Activated CD8-positive, alpha-beta memory T cell treated with anti-CD3 and anti-CD28 coated beads for 4 hours (primary cell): ENCODE measurements around the gene ASS1.
"Not testable (repeated sequence)": the region's sequence is repeated elsewhere in the genome, so short reads cannot be mapped to it uniquely, and the experiment has no call there.

ENCODE experiments used
- DNase-seq, 2 donors: peaks; one replicate each; pipeline ENCODE4 v3.0.0-alpha.2; 2020; ENCODE audit warnings: low read depth in 2 of 2

The ASS1 gene

GRCh38 chr9:130444565-130445221 is at the start of gene ASS1:
Gene ASS1 (plus strand): TSS chr9:130444961. CDS start chr9:130452229, 7,268 bp downstream.
- peak; percentile 23 to 28 for DNase-seq

DNA sequence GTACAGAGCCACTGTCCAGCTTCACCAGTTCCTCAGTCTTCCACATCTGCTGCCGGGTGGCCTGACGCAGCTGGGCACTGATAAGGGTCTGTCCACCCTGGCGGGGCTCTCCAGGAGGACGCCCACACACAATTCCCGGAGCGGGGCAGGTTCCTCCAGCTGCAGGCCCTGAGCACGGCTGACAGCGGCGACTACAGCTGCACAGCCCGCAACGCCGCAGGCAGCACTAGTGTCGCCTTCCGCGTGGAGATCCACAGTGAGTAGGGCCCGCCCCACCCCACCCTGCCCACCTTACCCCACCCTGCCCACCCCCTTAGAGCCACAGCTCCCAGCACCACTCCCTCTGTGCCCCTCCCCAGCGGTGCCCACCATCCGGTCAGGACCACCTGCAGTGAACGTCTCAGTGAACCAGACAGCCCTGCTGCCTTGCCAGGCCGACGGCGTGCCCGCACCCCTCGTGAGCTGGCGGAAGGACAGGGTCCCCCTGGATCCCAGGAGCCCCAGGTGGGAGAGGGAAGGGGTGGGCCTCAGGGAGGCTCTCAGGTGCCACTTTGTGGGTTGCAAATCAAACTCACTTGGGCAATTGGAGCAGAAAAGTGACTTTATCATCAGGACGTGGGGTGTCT is 48.8 kb upstream of the ASS1 start:
- DNase-seq: no peak

DNA sequence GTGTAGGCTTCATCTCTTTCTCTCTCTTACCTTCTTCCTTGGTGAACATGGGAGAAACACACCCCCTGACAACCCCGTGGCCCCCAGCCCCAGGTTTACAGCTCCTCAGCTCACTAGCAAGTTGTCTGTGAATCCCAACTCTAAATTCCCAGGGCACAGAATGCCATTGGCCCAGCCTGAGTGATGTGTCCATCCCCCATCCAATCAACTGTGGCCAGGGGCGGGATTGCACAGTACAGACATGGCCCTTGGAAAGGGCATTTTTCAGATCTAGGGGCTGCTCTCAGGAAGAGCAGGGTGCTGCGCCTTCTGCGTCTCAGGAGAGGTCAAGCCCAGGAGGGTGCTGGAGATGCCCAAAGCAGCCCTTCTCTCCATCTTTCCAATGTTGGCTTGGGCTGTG is 48.2 kb upstream of the ASS1 start:
- no peak for DNase-seq

DNA sequence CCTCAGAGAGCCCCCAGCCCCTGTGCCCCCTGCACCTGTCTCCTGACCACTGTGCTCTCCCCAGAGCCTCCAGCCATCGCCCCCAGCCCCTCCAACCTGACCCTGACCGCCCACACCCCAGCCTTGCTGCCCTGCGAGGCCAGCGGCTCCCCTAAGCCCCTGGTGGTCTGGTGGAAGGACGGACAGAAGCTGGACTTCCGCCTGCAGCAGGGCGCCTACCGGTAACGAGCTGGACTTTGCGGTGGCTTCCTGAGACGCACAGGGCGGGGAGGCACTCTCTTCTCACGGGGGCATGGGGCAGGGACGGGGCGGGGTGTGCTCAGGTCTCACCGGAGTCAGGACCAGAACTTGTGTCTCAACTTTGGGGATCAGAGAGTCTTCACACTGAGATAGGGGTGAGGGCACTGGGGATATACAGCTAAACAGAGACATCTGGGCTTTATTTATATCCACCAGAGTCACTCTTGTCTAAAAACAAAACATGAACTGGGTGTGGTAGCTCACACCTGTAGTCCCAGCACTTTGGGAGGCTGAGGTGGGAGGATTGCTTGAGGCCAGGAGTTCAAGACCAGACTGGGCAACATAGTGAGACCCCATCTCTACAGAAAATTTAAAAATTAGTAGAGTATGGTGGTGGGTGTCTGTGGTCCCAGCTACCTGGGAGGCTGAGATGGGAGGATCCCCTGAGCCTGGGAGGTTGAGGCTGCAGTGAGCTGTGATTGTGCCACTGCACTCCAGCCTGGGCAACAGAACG is 46.1 kb upstream of the ASS1 start:
- no peak for DNase-seq

DNA sequence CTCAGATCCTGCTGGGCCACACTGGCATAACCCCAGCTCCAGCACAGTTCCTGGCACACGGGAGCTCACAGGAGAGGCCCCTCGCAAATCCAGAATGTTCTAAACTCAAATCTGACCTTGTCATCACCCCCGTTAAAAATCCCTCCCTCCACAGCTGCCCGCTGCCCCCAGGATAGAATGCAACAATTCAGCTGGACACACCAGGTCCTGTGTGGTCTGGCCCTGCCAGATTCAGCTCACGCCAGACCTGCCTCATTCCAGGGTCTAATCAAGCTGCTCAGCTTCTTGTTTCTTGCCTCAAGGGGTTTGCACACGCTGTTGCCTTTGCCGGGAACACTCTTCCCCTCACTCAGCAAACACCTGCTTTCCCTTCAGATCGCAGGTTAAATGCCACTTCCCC is 45.0 kb upstream of the ASS1 start:
- DNase-seq: no peak

DNA sequence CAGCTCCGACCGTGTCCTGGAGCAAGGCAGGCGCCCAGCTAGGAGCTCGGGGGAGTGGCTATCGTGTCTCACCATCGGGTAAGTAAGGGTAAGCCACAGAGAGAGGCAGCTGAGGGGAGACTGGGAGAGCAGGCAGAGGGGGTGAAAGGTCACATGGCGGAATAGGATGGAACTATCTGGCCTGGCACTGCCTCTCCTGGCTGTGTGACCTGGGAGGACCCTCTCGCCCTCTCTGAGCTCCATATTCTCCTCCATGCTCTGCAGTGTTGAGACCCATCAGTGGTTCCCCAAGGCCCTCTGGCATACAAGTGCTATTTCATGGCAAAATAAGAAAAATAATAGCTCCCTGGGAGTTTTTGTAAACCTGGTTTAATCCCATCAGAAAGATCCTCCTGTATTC is 43.9 kb upstream of the ASS1 start:
- DNase-seq: no peak

DNA sequence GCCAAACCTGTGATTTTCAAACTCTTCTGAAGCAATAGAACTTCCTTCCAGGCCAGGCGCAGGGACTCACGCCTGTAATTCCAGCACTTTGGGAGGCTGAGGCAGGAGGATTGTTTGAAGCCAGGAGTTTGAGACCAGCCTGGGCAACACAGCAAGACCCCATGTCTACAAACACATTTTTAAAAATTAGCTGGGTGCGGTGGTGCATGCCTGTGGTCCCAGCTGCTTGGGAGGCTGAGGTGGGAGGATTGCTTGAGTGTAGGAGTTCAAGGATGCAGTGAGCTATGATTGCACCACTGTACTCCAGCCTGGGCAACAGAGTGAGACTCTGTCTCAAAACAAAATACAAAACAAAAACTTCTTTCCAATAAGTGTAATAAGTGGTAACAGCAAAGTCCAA is 43.0 kb upstream of the ASS1 start:
- DNase-seq: not testable (repeated sequence)

GRCh38 chr9:130402243-130402642 is 42.5 kb upstream of the ASS1 start:
- no peak for DNase-seq

DNA sequence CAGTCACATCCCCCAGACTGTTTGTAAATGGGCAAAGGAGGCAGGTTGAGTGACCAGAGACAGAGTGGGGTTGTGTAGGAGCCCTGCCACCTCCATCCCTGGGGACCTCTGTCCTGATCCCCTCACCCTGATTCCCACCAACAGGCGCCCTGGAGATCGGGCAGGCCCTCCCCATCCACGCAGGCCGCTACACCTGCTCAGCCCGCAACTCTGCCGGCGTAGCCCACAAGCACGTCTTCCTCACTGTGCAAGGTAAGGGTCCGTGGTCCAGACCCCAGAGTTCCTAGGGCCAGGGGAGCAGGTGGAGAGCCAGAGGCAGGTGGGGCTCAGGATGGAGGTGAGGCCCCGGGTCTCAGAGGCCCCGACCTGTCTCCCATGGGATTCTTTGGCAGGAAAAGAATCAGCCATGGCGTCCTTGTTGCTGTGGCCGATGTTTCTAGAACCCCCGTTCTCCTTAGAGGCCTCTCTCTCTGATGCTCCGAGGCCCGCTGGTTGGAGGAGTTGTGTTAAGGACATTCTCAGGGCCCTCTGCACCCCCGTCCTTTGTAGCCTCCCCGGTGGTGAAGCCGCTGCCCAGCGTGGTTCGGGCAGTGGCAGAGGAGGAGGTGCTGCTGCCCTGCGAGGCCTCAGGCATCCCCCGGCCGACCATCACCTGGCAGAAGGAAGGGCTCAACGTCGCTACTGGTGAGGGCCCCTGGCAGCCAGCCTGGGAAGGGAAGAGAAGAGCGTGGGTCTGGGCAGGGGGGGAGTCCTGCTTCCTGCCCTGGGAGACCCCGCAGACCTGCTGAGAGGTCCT is 41.9 kb upstream of the ASS1 start:
- no peak for DNase-seq

GRCh38 chr9:130405657-130406257 is 39.0 kb upstream of the ASS1 start:
- DNase-seq: no peak

DNA sequence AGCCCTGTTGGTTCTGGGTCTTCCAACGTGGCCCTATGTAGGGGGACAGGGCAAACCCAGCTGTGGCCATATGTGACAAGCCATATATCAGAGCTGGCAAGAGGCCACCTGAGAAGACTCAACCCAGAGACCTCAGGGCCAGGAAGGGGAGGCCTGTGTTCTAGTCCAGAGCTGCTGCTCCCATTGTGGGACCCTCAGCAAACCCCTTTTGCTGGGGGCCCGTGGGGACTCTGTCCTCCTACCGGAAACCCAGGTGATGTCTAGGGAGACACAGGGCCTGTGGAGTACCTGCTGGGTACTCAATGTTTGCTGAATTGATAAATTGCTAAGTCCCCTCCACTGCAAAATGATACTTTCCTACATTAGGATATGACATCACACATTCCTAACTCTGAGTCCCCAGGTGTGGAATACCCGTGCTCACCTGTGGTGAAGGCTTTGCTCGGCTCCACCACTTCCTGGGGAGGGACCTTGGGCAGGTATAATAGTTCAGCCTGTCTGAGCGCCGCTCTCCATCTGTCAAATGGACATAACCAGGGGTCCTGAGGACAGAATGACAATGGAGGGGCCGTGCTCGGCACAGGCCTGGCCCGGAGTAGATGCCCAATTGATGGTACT is 38.4 kb upstream of the ASS1 start:
- no peak for DNase-seq

DNA sequence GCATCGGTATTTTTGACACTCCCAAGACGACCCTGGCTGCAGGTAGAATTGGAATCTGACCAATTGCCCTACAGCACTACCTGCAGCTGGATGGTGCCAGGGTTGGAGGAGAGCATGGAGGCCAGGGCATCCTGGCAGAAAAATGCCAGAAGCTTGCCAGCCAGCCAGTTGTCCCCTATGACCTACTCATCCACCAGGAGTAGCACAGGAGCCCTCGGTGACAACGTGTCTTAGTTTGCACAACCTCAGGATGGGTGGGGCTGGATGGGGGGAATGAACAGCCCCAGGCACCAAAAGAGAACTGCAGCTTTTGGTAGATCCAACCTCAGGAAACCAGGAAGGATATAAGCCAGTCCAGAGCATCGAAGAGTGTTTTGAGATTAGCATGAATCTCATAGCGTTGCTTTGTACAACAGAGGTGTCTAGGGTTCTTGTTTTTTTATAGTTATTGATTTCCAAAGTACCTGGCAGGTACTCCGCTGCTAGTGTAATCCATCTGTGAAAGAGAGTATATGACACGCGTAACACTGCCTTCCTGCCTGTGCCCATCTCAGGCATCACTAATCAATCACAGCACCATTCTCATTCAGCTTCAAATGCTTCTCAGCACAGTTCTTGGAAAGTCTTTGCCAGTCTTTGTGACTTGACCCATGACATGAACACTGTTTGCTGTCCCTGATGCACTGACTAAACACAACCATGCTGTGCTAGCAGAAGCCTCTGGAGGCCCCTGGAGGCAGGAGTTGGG is 36.7 kb upstream of the ASS1 start:
- DNase-seq: no peak

GRCh38 chr9:130408669-130409068 is 36.1 kb upstream of the ASS1 start:
- no peak for DNase-seq

DNA sequence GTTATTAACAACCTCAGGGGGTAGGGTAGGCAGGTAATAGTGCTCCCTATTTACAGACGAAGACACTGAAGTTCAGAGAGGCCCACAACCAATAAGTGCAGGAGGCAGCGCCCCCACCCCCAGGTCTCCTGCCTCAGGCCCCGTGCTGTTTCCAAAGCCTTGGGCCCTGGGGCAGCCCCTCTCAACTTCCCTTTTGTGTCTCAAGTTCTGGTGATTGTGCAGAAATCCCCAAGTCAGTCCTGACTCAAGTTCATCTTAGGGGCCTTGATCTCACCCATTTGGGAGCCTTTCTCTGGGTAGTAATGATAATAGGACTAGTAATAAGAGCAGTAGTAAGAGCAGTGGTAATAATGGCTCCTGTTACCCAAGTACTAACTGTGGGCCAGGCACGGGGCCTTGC is 35.5 kb upstream of the ASS1 start:
- no peak for DNase-seq

DNA sequence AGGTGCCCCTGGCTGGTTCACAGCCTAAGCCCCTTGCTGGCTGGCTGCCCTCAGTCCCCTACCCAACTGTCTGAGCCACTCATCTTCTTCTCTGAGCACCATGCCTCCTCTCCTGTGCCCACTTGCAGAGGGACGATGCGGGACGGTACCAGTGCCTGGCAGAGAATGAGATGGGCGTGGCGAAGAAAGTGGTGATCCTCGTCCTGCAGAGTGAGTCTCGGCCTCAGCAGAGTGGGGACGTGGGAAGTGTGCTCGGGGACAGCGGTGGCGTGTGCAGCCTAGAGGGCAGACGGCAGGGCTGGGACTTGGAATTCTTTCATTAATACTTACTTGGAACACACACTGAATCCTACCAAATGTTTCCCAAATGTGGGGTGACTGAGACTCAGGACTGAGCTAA is 34.3 kb upstream of the ASS1 start:
- DNase-seq: no peak

- no peak for DNase-seq
Measured at GRCh38 chr9:130411566-130411915, 33.2 kb upstream of the ASS1 start.

- no peak for DNase-seq
Measured at GRCh38 chr9:130414081-130414731, 30.6 kb upstream of the ASS1 start.

GRCh38 chr9:130414910-130415746 is 29.6 kb upstream of the ASS1 start:
- no peak for DNase-seq

- no peak for DNase-seq
Measured at GRCh38 chr9:130417602-130418001, 27.2 kb upstream of the ASS1 start.
